ENCODE data around the gene CRACR2A.

The CRACR2A gene

GRCh38 chr12:3757261-3757660 lies 4.4 kb upstream of the CRACR2A start:
- H3K27ac ChIP-seq (replicated peaks): no peak overlapping the region
- H3K27me3 ChIP-seq (ENCODE audit: insufficient read depth, poor library complexity, severe bottlenecking): no peaks in the 10 kb centered on the region
- no peak for DNase-seq (ENCODE audit: low read depth in 1 of 2, low spot score in 1 of 2)
- TF ChIP-seq CTCF (IDR thresholded peaks at IDR 0.05; ENCODE audit: insufficient read depth, low read length) (no peak), REST (IDR thresholded peaks at IDR 0.05; ENCODE audit: insufficient replicate concordance, low read depth) (no peak), POLR2AphosphoS5 (IDR thresholded peaks at IDR 0.05; ENCODE audit: low read depth) (no peak), SPI1 (IDR thresholded peaks at IDR 0.05; ENCODE audit: borderline replicate concordance, low read depth) (no peak), GABPA (IDR thresholded peaks at IDR 0.05; ENCODE audit: low read depth) (no peak)
- no peak overlapping the region for H3K4me3 ChIP-seq (replicated peaks; ENCODE audit: insufficient read depth, low read length)

- no peak for DNase-seq (ENCODE audit: low read depth in 1 of 2, low spot score in 1 of 2)
- TF ChIP-seq REST (IDR thresholded peaks at IDR 0.05; ENCODE audit: insufficient replicate concordance, low read depth) (no peak), GABPA (IDR thresholded peaks at IDR 0.05; ENCODE audit: low read depth) (no peak)
- no peaks in the 10 kb centered on the region for H3K27me3 ChIP-seq (ENCODE audit: insufficient read depth, poor library complexity, severe bottlenecking)
- no peak overlapping the region for H3K27ac ChIP-seq (replicated peaks)
- H3K4me3 ChIP-seq (replicated peaks; ENCODE audit: insufficient read depth, low read length): no peak overlapping the region
These were observed 3.0 kb upstream of the CRACR2A start for GRCh38 chr12:3755898-3756297.

- peak in 1 of 2 experiments; percentile 83 for DNase-seq (ENCODE audit: low read depth in 1 of 2, low spot score in 1 of 2)
- Histone ChIP-seq H3K4me3 (replicated peaks; ENCODE audit: insufficient read depth, low read length) (peak overlapping the region; percentile 72), H3K27me3 (ENCODE audit: insufficient read depth, poor library complexity, severe bottlenecking) (no peaks in the 10 kb centered on the region), H3K27ac (replicated peaks) (peak overlapping the region; percentile 85)
- TF ChIP-seq REST (IDR thresholded peaks at IDR 0.05; ENCODE audit: insufficient replicate concordance, low read depth) (no peak), GABPA (IDR thresholded peaks at IDR 0.05; ENCODE audit: low read depth) (no peak), SPI1 (IDR thresholded peaks at IDR 0.05; ENCODE audit: borderline replicate concordance, low read depth) (peak; percentile 88), POLR2AphosphoS5 (IDR thresholded peaks at IDR 0.05; ENCODE audit: low read depth) (peak; percentile 51; the same call in 1 of the 2 replicates), CTCF (IDR thresholded peaks at IDR 0.05; ENCODE audit: insufficient read depth, low read length) (no peak)
These were observed 805 bp upstream of the CRACR2A start for GRCh38 chr12:3753544-3754284.
